ENCODE results near the gene ZNF277.

Gene ZNF277

GRCh38 chr7:112190120-112190519 lies 16.4 kb upstream of the ZNF277 start:
- peaks cover 3% of the 10 kb centered on the region; the same call in 1 of the 2 replicates for H3K4me1 ChIP-seq (ENCODE audit: control insufficient read depth, insufficient read depth, low read length)
- H3K9me3 ChIP-seq (ENCODE audit: control insufficient read depth, insufficient read depth, low read depth, low read length) = no peaks in the 10 kb centered on the region
- ChIA-PET POLR2A (no interaction called here), CTCF (no interaction called here)
- TF ChIP-seq ZNF239 (tag by site-specific recombination; IDR thresholded peaks at IDR 0.05) (peak; percentile 75; the same call in 1 of the 2 replicates), ZFP41 (tag by site-specific recombination; IDR thresholded peaks at IDR 0.05; ENCODE audit: borderline replicate concordance) (no peak)
- no peaks in the 10 kb centered on the region for H3K36me3 ChIP-seq (ENCODE audit: control insufficient read depth in 2 of 2, insufficient read depth in 1 of 2, low read length in 2 of 2)
- H3K4me3 ChIP-seq (ENCODE audit: low read depth, low read length) = no peak overlapping the region
- H3K27ac ChIP-seq (ENCODE audit: extremely low read depth, low read depth, low read length) = no peak overlapping the region

GRCh38 chr7:112192236-112193154 lies 14.0 kb upstream of the ZNF277 start:
- POLR2A ChIA-PET = no interaction called here
- CTCF ChIA-PET = interaction anchor here (0.5 to 0.7 kb wide), 2 partner anchors 273 to 449 kb away, joined by 3 to 4 read pairs; no protein-coding TSS in a partner anchor
- H3K36me3 ChIP-seq (ENCODE audit: control insufficient read depth in 2 of 2, insufficient read depth in 1 of 2, low read length in 2 of 2) = no peaks in the 10 kb centered on the region
- peaks cover 6% of the 10 kb centered on the region for H3K4me1 ChIP-seq (ENCODE audit: control insufficient read depth, insufficient read depth, low read length)
- TF ChIP-seq, protein P1, sequence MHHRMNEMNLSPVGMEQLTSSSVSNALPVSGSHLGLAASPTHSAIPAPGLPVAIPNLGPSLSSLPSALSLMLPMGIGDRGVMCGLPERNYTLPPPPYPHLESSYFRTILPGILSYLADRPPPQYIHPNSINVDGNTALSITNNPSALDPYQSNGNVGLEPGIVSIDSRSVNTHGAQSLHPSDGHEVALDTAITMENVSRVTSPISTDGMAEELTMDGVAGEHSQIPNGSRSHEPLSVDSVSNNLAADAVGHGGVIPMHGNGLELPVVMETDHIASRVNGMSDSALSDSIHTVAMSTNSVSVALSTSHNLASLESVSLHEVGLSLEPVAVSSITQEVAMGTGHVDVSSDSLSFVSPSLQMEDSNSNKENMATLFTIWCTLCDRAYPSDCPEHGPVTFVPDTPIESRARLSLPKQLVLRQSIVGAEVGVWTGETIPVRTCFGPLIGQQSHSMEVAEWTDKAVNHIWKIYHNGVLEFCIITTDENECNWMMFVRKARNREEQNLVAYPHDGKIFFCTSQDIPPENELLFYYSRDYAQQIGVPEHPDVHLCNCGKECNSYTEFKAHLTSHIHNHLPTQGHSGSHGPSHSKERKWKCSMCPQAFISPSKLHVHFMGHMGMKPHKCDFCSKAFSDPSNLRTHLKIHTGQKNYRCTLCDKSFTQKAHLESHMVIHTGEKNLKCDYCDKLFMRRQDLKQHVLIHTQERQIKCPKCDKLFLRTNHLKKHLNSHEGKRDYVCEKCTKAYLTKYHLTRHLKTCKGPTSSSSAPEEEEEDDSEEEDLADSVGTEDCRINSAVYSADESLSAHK (tag by site-specific recombination; IDR thresholded peaks at IDR 0.05) = peak; percentile 38; the same call in 1 of the 2 replicates
- TF ChIP-seq ZNF398 (tag by site-specific recombination; IDR thresholded peaks at IDR 0.05) (peak; percentile 43; the same call in 1 of the 2 replicates), ZNF423 (tag by site-specific recombination; IDR thresholded peaks at IDR 0.05) (no peak), SCRT2 (tag by site-specific recombination; IDR thresholded peaks at IDR 0.05) (peak; percentile 22; the same call in 1 of the 2 replicates), ZBTB8A (tag by site-specific recombination; IDR thresholded peaks at IDR 0.05) (no peak), ZIC2 (tag by site-specific recombination; IDR thresholded peaks at IDR 0.05) (no peak), ZNF146 (tag by site-specific recombination; IDR thresholded peaks at IDR 0.05) (0 out of 2 replicates have a peak, but pooled peaks have one; percentile 8), PRDM6 (tag by site-specific recombination; IDR thresholded peaks at IDR 0.05) (peak; percentile 81)
- no peak overlapping the region for H3K27ac ChIP-seq (ENCODE audit: extremely low read depth, low read depth, low read length)
- no peaks in the 10 kb centered on the region for H3K9me3 ChIP-seq (ENCODE audit: control insufficient read depth, insufficient read depth, low read depth, low read length)
- H3K4me3 ChIP-seq (ENCODE audit: low read depth, low read length) = no peak overlapping the region

GRCh38 chr7:112193915-112194502 lies 12.5 kb upstream of the ZNF277 start:
- CTCF ChIA-PET = no interaction called here
- Histone ChIP-seq H3K4me3 (ENCODE audit: low read depth, low read length) (no peak overlapping the region), H3K36me3 (ENCODE audit: control insufficient read depth in 2 of 2, insufficient read depth in 1 of 2, low read length in 2 of 2) (no peaks in the 10 kb centered on the region), H3K4me1 (ENCODE audit: control insufficient read depth, insufficient read depth, low read length) (peaks cover 10% of the 10 kb centered on the region), H3K9me3 (ENCODE audit: control insufficient read depth, insufficient read depth, low read depth, low read length) (no peaks in the 10 kb centered on the region), H3K27ac (ENCODE audit: extremely low read depth, low read depth, low read length) (no peak overlapping the region)
- POLR2A ChIA-PET = no interaction called here
- TF ChIP-seq ZNF221 (tag by site-specific recombination; IDR thresholded peaks at IDR 0.05; ENCODE audit: borderline replicate concordance) (no peak), ZNF274 (IDR thresholded peaks at IDR 0.05; ENCODE audit: low read length) (no peak), ZNF274 (tag by site-specific recombination; IDR thresholded peaks at IDR 0.05; ENCODE audit: borderline replicate concordance) (no peak), TRIM28 (IDR thresholded peaks at IDR 0.05; ENCODE audit: borderline replicate concordance, low read length) (no peak), FEZF1 (tag by site-specific recombination; IDR thresholded peaks at IDR 0.05) (peak; percentile 29), ZNF549 (tag by site-specific recombination; IDR thresholded peaks at IDR 0.05) (0 out of 2 replicates have a peak, but pooled peaks have one; percentile 5), MEIS1 (CRISPR knock-in tag; IDR thresholded peaks at IDR 0.05; ENCODE audit: borderline replicate concordance) (no peak), ZNF138 (tag by site-specific recombination; IDR thresholded peaks at IDR 0.05; ENCODE audit: borderline replicate concordance) (no peak), ZNF174 (tag by site-specific recombination; IDR thresholded peaks at IDR 0.05) (no peak), ZNF658 (tag by site-specific recombination; IDR thresholded peaks at IDR 0.05) (no peak), ZBTB8A (tag by site-specific recombination; IDR thresholded peaks at IDR 0.05) (no peak), SETDB1 (IDR thresholded peaks at IDR 0.05; ENCODE audit: insufficient read length, low read length) (no peak)
- TF ChIP-seq, protein P2, sequence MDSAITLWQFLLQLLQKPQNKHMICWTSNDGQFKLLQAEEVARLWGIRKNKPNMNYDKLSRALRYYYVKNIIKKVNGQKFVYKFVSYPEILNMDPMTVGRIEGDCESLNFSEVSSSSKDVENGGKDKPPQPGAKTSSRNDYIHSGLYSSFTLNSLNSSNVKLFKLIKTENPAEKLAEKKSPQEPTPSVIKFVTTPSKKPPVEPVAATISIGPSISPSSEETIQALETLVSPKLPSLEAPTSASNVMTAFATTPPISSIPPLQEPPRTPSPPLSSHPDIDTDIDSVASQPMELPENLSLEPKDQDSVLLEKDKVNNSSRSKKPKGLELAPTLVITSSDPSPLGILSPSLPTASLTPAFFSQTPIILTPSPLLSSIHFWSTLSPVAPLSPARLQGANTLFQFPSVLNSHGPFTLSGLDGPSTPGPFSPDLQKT (IDR thresholded peaks at IDR 0.05; ENCODE audit: borderline replicate concordance, low read depth, low read length) = no peak
